HG03095 (cell line): ENCODE data around the gene SRP68.
"Not testable (repeated sequence)": the region's sequence is repeated elsewhere in the genome, so short reads cannot be mapped to it uniquely, and the experiment has no call there.

Source experiments
- ATAC-seq: cut with Tn5 transposase; IDR thresholded peaks from one replicate; pipeline ENCODE4 v1.9.1; 2021; ENCODE audit warnings: moderate library complexity; ENCODE audit not compliant: unreplicated experiment

Gene SRP68

DNA sequence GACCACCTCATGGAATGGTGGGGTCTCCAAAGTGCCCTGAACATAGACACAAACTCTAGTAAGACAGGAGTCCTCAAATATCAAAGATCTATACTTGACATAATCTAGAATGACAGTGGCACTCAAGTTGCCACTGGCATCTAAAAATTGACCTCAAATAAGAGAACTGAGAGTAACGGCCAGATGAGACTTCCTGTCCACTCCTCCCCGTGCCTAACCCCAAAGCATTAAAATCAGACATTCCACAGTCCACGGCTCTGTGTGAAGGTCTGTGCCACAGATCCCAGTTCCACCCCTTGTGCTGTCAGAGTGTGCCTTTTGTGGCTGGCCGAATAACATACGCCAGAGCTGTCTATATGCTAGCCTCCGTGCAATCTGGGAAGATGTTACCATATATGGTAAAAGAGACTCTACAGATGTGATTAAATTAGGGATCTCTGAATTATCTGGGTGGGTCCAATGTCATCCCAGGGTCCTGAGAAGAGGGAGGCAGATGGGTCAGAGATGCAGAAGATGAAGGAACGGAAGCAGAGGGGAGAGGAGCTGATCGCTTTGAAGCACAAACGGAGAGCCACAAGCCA lies 24.2 kb downstream of the SRP68 start:
- no peak for ATAC-seq

DNA sequence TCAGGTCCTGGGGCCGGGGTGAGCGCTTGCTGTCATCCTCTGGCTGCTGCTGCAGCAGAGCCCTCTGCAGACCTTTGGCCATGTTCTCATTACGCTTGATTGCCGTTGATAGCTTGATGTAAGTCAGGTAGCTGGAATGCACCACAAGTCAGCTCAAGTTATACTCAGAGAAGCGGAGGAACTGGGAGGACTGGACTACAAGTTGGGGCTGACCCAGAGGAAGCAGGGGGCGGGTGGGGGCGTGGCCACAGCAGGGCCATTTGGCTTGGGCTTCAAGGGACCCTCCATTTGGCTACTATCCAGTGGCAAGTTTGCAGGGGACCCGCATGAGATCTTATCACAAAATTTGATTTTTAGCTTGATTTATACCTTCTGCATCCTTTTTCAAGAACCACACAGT lies 26.3 kb downstream of the SRP68 start:
- no peak for ATAC-seq

DNA sequence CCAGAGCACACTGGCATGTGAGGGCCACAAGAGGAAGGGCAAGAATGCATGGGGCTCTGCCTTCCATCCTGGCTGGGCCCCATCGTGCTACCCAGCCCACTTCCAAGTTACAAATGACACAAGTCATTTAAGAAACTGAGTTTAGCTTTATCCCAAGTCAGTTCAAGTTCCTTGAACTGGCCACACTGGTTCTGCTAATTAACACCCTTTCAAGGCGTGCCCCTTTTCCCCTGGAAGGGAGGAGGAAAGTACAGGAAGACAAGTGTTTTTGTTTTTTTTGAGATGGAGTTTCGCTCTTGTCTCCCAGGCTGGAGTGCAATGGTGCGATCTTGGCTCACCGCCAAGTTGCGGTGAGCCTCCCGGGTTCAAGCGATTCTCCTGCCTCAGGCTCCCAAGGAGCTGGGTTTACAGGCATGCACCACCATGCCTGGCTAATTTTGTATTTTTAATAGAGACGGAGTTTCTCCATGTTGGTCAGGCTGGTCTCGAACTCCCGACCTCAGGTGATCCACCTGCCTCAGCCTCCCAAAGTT lies 27.8 kb downstream of the SRP68 start:
- not testable (repeated sequence) for ATAC-seq

DNA sequence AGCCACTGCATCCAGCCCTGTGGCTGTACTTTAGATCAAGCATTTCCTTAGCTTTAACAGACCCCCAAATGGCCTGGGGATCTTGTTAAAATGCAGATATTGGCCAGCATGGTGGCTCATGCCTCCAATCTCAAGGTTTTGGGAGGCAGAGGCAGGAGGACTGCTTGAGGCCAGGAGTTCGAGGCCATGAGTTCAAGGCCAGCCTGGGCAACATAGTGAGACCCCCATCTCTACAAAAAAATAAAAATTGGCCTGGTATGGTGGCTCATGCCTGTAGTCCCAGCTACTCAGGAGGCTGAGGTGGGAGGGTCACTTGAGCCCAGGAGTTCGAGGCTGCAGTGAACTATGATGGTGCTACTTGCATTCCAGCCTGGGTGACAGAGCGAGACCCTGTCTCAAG lies 29.4 kb downstream of the SRP68 start:
- not testable (repeated sequence) for ATAC-seq

DNA sequence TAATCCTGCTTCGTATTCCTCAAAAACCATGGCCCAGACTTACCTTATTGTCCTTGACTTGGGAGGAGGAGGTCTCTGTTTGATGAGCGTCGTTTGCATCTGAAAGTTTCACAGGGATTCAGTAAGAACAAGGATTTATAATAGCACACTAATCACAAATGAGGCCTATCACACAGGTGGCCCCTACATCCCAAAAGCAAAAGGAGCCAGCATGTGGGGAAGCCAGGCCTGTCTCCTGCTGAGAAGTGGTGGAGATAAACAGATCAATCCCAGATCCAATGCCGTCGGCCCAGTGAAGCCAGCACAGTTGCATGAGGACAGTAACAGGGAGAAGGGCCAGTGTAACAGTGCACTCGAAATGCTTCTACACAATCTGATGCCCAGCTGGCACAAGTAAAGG lies 31.9 kb downstream of the SRP68 start:
- ATAC-seq: no peak

DNA sequence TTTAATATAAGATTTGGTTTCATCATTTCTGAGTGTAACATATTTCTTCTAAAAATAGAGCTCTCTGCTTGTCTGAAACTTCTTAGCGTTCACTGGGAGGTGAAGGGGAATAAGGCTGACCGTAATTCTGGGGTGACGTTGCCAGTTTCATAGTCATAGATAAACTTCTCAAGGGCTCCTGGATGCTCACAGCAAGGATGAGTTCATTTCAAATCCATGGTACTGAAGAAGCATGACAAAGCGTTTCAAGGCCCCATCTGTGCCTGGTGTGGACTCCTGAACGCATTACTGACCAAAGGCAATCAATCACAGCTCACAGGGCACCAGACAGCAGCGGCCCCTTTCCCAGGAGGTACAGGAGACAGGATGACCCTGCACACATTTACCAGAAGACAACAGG lies 33.2 kb downstream of the SRP68 start:
- ATAC-seq: no peak

DNA sequence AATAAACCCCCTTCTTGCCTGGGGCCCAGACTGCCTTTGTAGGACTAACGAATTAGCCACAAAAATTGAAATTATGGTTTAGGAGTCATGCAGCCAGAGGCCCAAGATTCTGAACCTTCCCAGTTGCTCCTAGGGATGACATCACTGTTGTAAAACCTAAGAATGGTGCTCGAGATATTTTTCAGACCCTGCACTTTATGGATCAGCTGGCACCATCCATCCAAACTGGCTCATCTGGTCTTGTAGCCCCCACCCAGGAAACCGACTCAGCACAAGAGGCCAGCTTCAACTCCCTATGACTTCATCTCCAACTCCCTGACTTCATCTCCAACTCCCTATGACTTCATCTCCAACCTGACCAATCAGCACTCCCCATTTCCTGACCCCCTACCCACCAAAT lies 34.3 kb downstream of the SRP68 start:
- no peak for ATAC-seq

DNA sequence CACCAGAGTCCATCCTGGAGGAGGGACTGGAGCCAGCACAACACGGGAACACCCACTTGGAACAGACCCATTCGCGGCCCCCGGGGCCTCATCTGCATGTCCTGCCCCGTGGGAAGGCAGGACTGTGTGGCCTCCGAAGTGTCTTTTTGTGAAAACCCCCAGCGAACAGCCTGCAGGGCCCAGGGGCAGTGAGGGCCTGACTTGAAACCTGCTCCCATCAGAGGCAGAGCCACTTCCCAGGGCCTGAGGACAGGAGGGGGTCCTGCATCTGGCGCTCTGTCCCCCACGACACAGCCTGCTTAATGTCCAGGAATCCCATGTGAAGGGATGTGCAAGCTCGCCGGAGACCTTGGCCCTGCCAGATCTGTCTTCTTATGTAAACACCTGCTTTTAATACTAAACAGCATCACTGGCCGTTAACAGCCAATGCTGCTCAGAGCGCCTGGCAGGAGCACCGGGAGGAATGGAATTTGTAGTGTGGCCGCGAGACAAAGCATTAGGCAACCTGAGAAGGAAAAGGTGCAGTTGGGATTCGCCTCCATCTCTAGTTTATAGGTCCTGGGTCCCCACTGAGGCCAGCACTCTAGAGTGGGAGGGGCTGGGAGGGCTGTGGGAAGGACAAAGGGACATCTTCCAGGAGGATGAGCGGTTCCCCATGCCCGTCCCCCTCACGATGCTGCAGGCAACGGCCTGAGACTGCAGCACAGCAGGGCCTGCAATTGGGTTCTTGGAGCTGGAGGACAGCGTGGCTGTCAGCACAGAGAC lies 35.6 kb downstream of the SRP68 start:
- ATAC-seq: no peak

DNA sequence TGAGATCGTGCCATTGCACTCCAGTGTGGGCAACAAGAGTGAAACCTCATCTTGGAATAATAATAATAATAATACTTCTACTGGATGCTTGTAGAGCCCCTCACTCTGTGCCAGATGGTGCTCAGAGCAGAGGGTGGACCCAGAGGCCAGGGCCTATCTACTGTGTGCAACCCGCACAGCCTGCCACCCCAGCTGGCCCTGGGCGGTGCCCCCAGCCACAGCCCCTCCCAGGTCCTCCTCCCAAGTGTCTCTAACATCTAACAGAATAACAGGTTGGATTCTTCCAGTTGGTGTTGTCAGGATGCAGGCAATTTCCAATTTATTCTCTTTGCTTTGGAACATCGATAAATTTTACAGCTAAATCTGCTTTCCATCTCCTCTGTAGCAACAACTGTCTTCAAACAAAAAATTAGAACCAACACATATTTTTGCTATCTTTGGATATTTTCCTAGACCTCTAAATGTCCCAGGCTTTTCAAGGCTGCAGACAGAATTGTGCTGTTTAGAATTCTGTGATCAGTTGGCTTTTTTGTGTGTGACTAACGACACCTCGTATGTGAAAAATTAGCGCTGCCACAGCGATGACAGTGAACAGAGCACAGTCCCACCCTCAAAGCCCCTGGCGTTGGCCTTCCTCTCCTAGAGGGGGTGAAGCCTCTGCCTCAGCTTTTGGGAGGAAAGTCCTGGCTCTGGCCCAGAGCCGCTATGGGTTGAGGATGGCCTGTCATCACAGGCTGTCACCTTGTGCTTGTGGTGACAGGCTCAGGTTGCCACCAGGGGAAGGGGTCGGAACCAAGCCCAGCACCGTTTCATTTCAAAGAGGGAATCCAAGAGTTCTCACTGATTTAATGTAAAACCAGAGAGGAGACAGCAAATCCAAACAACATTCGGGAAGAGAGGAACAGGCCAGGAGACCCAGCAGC lies 37.6 kb downstream of the SRP68 start:
- no peak for ATAC-seq

DNA sequence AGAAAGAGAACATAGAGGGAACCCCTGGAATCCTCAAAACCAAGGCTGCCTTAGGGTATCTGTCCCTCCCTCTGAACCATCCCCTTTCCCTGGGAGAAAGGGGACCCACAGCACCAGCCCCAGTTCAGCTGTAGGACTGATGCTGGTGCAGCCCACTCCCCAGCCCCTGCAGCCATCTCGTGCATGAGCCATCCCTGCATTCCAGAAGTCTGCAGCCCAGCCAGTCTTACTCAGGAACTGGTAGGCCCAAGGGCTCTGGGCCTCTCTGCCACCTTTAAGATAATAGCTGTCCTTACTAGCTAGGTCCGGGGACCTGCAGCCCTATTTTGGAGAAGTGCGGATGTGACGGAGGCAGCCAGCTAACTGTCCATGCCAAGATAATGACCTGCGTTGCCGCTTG lies 39.2 kb downstream of the SRP68 start:
- no peak for ATAC-seq

DNA sequence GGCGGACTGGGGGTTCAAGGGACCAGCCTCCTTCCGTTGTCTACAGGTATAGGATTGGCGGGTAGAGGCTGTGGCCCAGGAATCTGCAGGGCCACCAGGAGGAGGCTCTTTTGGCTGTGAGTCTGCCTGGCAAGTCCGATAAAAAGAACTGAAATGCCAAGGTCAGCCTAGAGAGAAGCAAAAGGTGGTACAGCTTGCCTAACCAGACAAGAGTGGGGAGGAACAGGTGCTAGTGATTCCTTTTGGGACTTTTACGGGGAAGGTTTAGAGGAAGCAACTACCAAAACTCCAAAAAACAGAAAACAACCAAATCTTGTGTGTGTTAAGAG lies 39.6 kb downstream of the SRP68 start:
- ATAC-seq: no peak

DNA sequence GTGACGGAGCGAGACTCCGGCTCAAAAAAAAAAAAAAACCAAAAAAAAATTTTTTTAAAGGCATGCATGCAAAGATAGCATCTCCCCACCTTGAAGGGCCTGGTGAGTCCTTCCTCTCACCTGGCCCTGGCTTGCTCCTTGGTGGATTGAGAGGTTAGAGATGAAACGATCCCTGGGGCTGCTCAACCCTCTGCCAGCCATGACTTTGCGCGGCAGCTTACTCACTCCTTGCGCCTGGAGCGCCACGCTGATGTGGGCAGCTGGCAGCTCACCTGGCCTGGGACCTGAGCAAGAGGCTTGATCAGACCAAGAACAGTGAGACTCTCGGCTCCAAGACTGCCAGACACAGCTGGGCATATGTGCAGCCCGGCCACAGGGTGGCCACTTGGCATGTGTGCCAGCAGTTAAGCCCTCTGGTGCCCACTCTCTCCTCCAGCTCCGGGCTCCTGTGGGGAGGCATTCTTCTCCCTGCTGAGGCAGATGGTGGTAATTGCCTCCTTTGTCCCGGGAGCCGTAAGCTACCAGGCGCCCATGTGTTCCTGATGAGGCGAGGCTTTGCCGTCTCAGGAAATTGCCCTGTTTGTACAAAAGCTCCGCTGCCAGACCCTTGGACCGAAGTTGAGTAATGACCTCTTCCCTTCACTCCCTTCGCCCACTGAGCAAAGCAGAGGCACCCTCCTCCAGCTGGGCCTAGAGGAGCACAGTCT lies 40.1 kb downstream of the SRP68 start:
- no peak for ATAC-seq

DNA sequence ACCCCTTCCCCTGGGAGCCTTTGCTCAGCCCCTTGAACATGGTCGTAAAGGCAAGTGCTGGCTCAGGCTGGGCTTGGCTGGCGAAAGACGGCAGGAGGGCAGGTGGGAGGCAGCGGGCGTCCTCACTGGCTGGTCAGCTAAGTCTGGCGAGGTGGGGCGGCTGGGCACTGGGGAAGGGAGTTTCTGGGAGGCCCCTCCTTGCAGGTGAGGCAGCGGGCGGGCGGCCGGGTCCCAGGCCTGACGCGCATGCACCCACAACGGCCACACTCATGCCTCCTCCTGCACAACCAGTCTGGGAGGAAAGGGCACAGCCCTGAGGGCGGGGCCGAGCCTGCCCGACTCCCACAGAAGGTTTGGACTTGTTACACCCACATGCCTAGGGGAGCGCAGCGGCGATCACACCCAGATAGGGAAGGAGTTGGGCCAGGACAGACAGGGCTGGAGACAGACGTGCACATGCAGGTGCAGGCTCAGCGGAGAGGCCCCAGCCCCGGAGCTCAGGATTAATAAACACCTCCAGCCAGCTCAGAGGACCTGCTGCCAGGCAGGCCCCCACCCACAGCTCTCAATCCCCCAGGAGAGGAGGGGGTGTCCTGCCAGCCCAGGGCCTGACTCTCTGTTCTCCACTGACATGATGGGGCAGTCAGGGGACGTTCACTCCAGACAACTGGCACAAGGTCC lies 45.0 kb downstream of the SRP68 start, which contains the start of gene EVPL:
Gene EVPL, minus strand, starts transcription at position 148 of the 681 bp plus-strand sequence. Its CDS starts 108 bp downstream, at position 40.
- no peak for ATAC-seq

DNA sequence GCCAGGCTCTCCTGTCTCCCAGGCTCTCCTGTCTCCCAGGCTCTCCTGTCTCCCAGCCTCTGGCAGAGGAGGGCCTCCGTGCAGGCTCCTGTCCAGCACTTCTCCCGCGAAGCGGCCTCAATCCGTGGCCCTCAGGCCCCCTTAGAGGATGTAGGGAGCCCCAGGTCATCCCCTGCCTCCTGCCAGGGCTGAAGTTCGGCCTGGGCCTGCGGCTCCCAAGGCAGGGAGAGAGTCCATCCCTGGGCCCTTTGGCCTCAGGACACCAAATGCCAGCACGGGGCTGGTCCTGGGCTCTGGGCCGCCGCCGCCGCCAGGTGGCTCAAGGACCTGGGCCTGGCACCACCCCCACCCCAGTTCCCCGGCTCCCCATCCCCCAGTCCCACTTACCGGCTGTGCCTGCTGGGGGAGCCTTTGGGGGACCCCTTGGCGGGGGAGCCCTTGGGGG lies 45.6 kb downstream of the SRP68 start:
- ATAC-seq: no peak

DNA sequence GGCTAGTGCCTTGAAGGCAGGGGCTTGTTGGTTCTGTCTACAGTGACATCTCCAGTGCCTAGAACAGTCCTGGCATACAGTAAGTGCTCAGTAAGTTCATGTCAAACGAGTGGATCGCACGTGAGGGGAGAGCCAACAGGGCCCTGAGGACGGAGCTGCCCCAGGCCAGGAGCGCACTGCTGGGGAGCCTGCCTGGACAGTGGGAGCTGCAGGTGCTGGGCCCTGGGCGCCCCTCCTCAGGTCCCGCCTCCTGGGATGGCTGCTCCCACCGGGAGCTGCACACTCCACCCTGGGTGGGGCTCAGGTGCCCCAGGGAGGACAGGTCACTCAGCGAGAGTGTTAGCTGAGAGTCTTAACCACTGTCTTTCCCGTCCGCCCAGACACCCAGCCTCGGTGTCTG lies 47.0 kb downstream of the SRP68 start:
- no peak for ATAC-seq

DNA sequence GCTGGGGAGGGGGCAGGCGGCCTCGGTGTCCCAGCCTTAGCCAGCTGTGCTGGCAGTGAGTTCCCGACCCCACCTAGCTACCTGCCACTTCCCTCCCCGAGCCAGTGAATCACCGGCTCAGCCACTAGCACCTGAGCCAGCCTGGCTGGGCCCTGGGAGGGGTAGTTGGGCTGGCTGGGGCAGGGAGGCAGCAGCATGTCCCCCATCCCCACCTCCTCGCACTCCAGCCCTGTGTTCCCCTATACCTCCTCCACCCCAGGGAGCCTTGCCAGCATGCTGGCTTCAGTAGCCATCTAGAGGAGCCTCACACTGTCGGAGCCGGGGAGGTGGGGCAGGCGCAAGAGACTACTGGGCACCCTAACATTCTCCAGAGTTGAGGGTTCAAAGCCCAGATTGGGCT lies 48.0 kb downstream of the SRP68 start:
- ATAC-seq: no peak

DNA sequence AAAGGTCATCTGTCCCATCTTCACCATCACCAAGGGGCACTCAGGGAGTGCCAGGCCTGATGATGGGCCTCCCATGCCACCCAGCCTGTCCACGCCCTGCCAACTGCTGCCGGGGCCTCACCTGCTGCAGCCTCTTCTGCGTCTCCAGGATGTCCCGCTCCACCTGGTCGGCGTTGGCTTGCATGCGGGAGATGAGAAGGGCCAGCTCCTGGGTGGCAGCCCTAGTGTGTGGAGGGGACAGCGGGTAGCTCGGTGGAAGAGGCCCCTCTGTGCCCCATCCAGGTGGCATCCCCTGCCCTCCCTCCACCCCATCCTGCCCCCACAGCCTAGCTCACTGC lies 48.4 kb downstream of the SRP68 start:
- no peak for ATAC-seq

DNA sequence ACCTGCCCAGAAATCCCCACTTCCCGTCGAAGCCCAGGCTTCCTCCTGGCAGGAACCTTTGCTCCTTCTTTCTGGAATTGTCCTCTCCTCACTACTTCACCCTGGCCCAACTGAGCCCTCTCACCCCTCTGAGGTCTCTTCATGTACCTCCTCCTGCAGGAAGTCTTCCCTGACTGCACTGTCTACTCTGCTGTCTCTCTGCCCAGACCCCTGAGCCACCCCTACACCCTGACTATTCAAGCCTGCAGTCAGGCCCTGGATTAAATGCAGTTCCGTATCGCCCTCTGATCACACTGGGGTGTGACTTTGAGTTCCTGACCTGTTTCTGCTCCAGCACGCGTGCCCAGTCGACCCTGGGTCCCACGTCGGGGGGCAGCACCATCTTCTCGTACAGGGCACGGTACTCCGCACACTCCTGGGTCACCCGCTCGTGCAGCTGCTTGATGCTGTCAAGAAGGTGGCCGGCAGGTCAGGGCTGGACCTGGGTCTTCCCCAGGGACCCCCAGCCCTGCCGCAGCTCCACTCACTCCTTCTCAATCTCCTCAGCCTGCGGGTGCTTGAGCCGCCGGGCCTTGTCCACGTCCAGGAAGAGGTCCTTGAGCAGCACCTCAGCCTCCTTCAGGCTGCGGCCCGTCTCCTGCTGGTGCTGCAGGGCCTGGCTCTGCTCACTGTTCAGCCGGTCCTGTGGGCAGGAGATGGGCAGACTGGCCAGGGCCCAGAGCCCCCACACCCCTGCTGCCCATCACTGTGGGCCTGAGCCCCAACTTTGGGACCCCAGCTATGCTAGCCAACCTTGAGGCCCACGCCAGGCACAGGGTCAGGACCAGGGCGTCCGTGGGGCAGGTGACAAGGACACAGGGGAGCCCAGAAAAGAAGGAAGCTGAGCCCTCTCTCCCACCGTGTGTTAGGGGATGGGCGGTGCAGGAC lies 49.1 kb downstream of the SRP68 start:
- ATAC-seq: no peak

DNA sequence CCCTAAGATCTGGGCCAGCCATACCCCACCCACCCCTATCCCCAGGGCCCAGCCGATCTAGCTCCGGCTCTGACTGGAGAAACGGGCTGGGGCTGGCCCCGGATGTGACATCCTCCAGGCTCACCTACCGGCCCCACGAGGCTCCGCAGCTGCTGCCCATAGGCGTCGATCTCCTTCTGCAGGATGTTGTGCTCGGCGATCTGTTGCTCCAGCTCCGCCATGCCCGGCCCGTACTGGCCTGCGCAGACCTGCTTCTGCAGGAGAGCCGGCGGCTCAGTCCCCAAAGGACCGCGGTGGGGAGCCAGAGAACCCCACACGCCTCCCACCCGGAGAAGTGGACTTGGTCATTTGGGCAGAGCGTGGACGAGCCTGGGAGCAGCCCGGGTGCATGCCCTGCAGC lies 50.0 kb downstream of the SRP68 start:
- ATAC-seq: no peak
